Measurements from ENCODE around the gene TH.

The TH gene

GRCh38 chr11:2142300-2142759, 29.3 kb downstream of the TH start:
- no peak for DNase-seq (ENCODE audit: low read depth in 2 of 2)

- no peak for DNase-seq (ENCODE audit: low read depth in 2 of 2)
Measured at GRCh38 chr11:2140411-2141400, 30.9 kb downstream of the TH start.

DNA sequence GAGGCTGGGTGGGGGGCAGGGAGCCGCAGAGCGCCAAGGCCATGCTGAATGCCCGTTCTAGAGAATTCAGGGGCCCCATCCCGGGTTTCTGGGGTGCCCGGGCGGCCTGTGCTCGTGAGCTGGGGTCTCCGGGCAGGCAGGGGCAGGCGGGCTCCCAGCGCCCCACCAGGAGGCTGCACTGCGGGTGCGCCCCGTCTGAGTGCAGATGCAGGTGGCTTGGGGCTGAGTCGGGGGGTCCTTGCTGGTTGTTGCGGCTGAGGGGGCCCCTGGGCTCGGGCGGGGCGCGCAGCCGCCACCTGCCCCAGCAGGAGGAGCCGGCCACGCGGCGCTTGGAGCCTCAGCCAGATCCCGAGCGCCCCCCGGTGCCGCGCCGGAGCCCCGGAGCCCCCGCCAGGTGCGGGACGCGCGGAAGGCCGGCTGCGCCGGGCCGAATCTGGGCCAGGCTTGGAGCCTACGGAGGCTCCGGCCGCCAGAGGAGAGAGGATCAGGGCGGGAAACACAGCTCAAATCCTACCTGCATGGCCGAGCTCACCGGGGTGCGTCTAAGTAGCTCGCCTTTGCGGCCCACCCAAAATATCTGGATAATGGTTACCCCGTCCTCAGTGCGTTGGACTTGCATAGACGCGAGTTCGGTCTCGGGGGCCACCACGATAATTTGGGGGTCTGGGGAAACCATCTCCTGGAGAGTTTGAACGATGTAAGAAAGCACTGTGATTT, 31.8 kb downstream of the TH start:
- DNase-seq (ENCODE audit: low read depth in 2 of 2), result no peak

- no peak for DNase-seq (ENCODE audit: low read depth in 2 of 2)
Measured at GRCh38 chr11:2139123-2139521, 32.5 kb downstream of the TH start, which contains the start of gene IGF2. Gene IGF2 (minus strand): TSS chr11:2139389. CDS start chr11:2135523, 3,866 bp downstream.

- no peak for DNase-seq (ENCODE audit: low read depth in 2 of 2)
Measured at GRCh38 chr11:2138431-2139122, 33.0 kb downstream of the TH start.

DNA sequence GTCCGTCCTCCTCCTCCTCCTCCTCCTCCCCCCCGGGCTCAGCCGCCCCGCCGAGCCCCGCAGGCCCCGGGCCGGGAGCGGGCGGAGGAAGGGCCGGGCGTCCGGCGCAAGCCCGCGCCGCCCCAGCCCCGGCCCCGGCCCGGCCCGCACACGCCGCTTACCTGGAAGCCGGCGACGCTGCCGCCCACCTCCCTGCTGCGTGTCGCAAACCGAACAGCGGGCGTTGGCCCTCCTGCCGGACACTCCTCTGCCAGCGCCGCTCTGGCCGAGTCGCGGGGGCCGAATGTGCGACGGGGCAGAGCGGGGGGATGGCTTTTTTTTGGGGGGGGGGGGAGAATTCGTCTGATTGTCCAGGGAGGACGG, 33.6 kb downstream of the TH start:
- DNase-seq (ENCODE audit: low read depth in 2 of 2), result no peak

DNA sequence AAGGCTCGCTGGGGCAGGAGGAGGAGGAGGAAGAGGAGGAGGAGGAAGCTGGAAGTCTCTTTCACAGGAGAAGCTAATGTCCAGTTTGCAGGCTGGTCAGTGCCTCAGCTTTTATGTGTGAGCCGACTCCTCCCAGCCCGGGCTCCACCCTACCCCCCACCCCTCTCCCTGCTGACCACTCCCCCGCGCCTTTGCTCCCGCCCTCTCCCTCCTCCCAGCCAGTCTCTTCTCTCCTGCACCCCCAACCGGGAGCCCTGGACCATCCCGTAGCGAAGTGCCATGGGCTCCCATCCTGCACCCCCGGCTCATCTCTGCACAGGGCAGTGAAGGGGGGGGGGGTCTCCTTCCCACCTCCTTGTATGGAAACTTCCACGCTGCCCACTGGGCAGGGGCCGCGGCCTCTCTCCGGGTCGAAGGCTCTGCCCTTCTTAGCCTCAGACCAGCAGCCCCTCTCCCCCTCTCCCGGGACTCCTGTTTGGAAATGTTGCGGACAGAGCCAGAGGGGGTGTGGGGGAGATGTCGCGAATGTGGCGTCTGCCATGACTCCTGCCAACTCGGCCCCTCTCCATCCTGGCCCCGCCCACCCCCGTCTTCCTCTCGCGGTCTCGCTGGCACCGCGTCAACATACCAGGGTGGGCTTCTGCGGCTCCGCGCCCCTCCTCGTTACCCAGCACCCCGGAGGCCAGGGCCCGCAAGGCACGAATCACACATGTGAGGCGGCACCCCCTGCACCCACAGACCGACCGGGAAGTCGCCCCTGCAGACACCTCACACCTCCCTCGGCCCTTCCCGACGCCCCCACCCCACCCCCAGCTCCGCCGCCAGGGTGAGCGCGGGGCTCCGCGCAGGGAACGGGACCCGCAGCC, 34.2 kb downstream of the TH start:
- DNase-seq (ENCODE audit: low read depth in 2 of 2), result no peak

- no peak for DNase-seq (ENCODE audit: low read depth in 2 of 2)
Measured at GRCh38 chr11:2136952-2137201, 34.7 kb downstream of the TH start.

DNA sequence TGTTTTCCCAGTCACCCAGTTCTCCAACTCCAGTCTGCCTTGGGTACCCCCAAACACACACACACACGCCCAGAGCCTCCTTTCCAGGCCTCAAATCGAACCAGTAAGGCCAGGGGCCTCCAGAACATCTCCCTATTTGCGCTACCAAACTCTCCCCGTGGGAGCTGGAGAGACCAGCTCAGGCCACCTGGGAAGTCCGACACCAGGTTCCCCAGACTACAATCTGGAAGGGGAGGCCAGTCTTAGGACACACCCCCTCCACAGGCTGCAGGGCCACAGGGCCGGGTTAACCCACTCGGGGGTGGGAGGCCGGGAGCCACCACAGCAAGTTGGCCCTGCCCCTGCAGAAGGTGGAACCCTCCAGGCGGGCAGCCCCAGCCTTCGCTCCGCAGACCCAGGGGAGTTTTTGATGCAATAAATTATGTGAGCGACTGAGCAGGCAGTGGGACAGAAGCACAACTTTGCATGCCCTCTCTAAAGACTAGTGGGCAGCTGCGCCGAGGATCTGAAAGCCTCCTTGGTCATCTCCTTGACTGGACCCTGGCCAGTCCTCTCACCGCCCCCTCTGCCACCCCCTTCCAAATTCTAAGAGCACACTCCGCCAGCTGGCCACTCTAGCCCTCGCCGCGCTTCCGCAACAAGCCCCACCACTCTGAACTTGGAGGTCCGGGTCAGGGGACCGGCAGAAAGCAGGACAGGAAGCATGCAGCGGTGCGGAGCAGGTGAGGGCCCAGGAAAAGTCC, 35.2 kb downstream of the TH start:
- no peak for DNase-seq (ENCODE audit: low read depth in 2 of 2)

DNA sequence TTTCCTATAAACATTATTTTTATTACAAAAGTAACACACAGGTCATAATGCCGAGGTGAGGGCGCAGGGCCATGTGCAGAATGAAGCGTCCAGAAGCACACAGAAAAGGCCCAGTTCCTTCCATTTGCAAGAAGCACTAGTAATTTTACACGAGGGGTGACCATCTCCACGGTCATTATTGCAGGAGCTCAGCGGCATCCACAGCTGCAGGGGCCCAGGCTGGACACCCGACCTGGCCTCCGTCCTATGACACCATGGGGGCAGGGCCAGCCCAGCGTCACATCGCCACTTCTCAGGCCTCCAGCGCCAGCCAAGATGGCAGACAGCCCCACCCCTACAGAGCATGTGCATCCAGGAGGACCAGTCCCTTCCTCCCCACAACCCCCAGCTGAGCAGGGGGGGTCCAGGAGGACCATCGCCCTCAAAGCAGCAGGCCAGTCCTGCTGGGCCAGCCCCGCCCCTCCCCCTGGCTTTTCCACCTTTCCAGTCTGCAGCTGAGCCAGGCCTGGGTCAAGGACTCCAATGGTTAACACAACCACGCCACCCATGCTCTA, 35.9 kb downstream of the TH start:
- DNase-seq (ENCODE audit: low read depth in 2 of 2), result no peak

GRCh38 chr11:2135018-2135569, 36.5 kb downstream of the TH start:
- DNase-seq (ENCODE audit: low read depth in 2 of 2), result no peak

GRCh38 chr11:2134022-2135010, 37.3 kb downstream of the TH start:
- DNase-seq (ENCODE audit: low read depth in 2 of 2), result no peak

DNA sequence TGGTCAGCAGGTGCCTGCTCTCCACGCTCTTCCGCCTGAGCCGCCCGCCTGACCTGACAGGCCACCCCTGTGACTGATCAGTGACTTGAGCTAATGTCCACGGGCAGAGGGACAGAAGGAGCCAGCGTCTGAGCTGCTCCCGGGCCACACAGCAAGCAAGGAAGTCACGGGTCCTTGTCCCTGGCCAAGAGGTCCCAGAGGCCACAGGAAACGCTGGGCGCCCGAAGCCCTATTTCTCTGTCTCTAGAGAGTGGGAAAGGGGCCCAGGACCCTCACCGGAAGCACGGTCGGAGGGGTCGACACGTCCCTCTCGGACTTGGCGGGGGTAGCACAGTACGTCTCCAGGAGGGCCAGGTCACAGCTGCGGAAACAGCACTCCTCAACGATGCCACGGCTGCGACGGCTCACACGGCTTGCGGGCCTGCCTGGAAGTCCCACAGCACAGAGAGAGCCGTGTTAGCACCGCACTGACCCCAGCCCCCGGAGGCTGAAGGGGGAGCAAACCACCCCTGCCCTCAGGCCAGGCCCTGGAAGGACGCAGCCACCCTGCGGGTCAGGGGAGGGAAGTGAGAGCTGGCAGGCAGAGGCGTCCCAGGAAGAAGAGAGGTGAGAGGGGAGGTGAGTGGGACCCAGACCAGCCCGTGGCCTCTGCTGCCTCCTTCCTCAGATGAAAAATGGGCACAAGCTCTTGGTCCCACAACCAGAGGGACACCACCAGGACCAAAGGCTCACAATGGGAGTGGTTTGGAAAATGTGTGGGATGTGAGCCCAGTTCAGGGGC, 38.2 kb downstream of the TH start:
- DNase-seq (ENCODE audit: low read depth in 2 of 2), result no peak

DNA sequence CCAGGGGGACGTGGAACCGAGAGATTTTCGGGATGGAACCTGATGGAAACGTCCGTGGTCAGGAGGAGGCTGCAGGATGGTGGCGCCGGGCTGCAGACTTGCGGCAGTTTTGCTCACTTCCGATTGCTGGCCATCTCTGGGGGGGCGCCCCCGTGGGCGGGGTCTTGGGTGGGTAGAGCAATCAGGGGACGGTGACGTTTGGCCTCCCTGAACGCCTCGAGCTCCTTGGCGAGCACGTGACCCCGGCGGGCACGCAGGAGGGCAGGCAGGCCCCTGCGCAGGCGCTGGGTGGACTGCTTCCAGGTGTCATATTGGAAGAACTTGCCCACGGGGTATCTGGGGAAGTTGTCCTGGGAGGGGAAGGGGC, 38.8 kb downstream of the TH start:
- DNase-seq (ENCODE audit: low read depth in 2 of 2), result no peak

- no peak for DNase-seq (ENCODE audit: low read depth in 2 of 2)
Measured at GRCh38 chr11:2132246-2132645, 39.4 kb downstream of the TH start.

- DNase-seq (ENCODE audit: low read depth in 2 of 2), result no peak
Measured at GRCh38 chr11:2131371-2132236, 40.0 kb downstream of the TH start.

- no peak for DNase-seq (ENCODE audit: low read depth in 2 of 2)
Measured at GRCh38 chr11:2130881-2131352, 40.7 kb downstream of the TH start.

Measured in stimulated activated CD4-positive, alpha-beta T cell treated with anti-CD3 and anti-CD28 coated beads, Interleukin-4, amount 100 ng/mL, for 48 hours (primary cell).